ENCODE results near the gene TBP. TPM values are rescaled to one million over a fixed set of nuclear protein-coding genes. Genes with fewer than 3 reads are reported as not detected.
"Not testable (repeated sequence)": the region's sequence is repeated elsewhere in the genome, so short reads cannot be mapped to it uniquely, and the experiment has no call there.

Gene TBP
- total RNA-seq (10 to 100 TPM; 26.0 to 28.2 TPM), polyA plus RNA-seq (23.0 TPM)

GRCh38 chr6:170554013-170554795 lies at the start of gene TBP:
Gene TBP, plus strand, starts transcription at chr6:170554369. Its CDS starts 2,661 bp downstream, at chr6:170557030.
- H3K27ac Mint-ChIP-seq: no peak within 1 kb of the TSS
- ChIA-PET POLR2A (interaction anchor here (0.9 to 3.4 kb wide), 7 partner anchors 30 to 852 kb away, joined by 3 to 43 read pairs (median 6); partner anchors contain the start of genes C6orf120, DYNLT2, ERMARD and PDCD2), CTCF (interaction anchor here (0.6 to 1.5 kb wide), 6 partner anchors 14 to 852 kb away, joined by 3 to 10 read pairs (median 4); partner anchors contain the start of genes C6orf120, PDCD2 and WDR27)

GRCh38 chr6:170504479-170504878 lies 49.7 kb upstream of the TBP start:
- Mint-ChIP-seq H3K4me3 (no peak overlapping the region), H3K27ac (peak overlapping the region in 1 of 8 donors; percentile 8), H3K4me1 (no peaks in the 10 kb centered on the region), H3K36me3 (peaks cover 0 to 6% (median 0%) of the 10 kb centered on the region in 3 donors), H3K9me3 (peaks cover 0 to 26% (median 16%) of the 10 kb centered on the region in 5 donors), H3K27me3 (peaks cover 30 to 53% of the 10 kb centered on the region in 2 donors)
- no peak overlapping the region for H3K27ac ChIP-seq (ENCODE audit: low read depth, low read length)
- DNase-seq: no peak
- no peaks in the 10 kb centered on the region for H3K9me3 ChIP-seq (ENCODE audit: low read length)
- peaks cover 11% of the 10 kb centered on the region for H3K27me3 ChIP-seq (ENCODE audit: insufficient read depth, low read length, poor library complexity, severe bottlenecking)
- H3K4me3 ChIP-seq (ENCODE audit: low read length): no peak overlapping the region
- no peaks in the 10 kb centered on the region for H3K4me1 ChIP-seq (ENCODE audit: insufficient read depth, low read length)
- CTCF ChIA-PET: no interaction called here
- H3K36me3 ChIP-seq (ENCODE audit: insufficient read depth, low read length): no peaks in the 10 kb centered on the region
- POLR2A ChIA-PET: no interaction called here

More at GRCh38 chr6:170554013-170554795, at the start of gene TBP:
- peak; percentile 94 to 98 (median 97) for DNase-seq
- Mint-ChIP-seq H3K27me3 (no peaks in the 10 kb centered on the region), H3K4me1 (peaks cover 13 to 31% (median 23%) of the 10 kb centered on the region in 3 donors), H3K36me3 (peaks cover 0 to 36% (median 10%) of the 10 kb centered on the region in 3 donors), H3K9me3 (no peaks in the 10 kb centered on the region), H3K4me3 (no peak within 1 kb of the TSS)
- no peaks in the 10 kb centered on the region for H3K36me3 ChIP-seq (ENCODE audit: insufficient read depth, low read length)
- H3K4me3 ChIP-seq (ENCODE audit: low read length): peak within 1 kb of the TSS; percentile 78
- H3K27me3 ChIP-seq (ENCODE audit: insufficient read depth, low read length, poor library complexity, severe bottlenecking): no peaks in the 10 kb centered on the region
- peaks cover 39% of the 10 kb centered on the region for H3K4me1 ChIP-seq (ENCODE audit: insufficient read depth, low read length)
- H3K27ac ChIP-seq (ENCODE audit: low read depth, low read length): peak within 1 kb of the TSS; percentile 93
- H3K9me3 ChIP-seq (ENCODE audit: low read length): no peaks in the 10 kb centered on the region

- peaks cover 0 to 26% (median 16%) of the 10 kb centered on the region in 5 donors for H3K9me3 Mint-ChIP-seq
- Histone ChIP-seq H3K27ac (ENCODE audit: low read depth, low read length) (no peak overlapping the region), H3K9me3 (ENCODE audit: low read length) (no peaks in the 10 kb centered on the region), H3K36me3 (ENCODE audit: insufficient read depth, low read length) (no peaks in the 10 kb centered on the region), H3K4me3 (ENCODE audit: low read length) (no peak overlapping the region), H3K4me1 (ENCODE audit: insufficient read depth, low read length) (no peaks in the 10 kb centered on the region), H3K27me3 (ENCODE audit: insufficient read depth, low read length, poor library complexity, severe bottlenecking) (peaks cover 11% of the 10 kb centered on the region)
- ChIA-PET POLR2A (interaction anchor here (0.8 kb wide), 1 partner anchor 699 kb away, joined by 3 read pairs; no protein-coding TSS in a partner anchor), CTCF (no interaction called here)
- DNase-seq: no peak
- peaks cover 0 to 6% (median 0%) of the 10 kb centered on the region in 3 donors for H3K36me3 Mint-ChIP-seq
- H3K4me1 Mint-ChIP-seq: no peaks in the 10 kb centered on the region
- H3K27me3 Mint-ChIP-seq: peaks cover 22 to 49% of the 10 kb centered on the region in 2 donors
- H3K27ac Mint-ChIP-seq: no peak overlapping the region
- H3K4me3 Mint-ChIP-seq: no peak overlapping the region
Measured at GRCh38 chr6:170505306-170505705, 48.9 kb upstream of the TBP start.

- Histone ChIP-seq H3K4me3 (ENCODE audit: low read length) (no peak overlapping the region), H3K36me3 (ENCODE audit: insufficient read depth, low read length) (no peaks in the 10 kb centered on the region), H3K9me3 (ENCODE audit: low read length) (no peaks in the 10 kb centered on the region), H3K27ac (ENCODE audit: low read depth, low read length) (no peak overlapping the region), H3K27me3 (ENCODE audit: insufficient read depth, low read length, poor library complexity, severe bottlenecking) (peaks cover 11% of the 10 kb centered on the region), H3K4me1 (ENCODE audit: insufficient read depth, low read length) (no peaks in the 10 kb centered on the region)
- Mint-ChIP-seq H3K27ac (no peak overlapping the region), H3K9me3 (peaks cover 0 to 17% (median 9%) of the 10 kb centered on the region in 5 donors), H3K36me3 (peaks cover 0 to 6% (median 0%) of the 10 kb centered on the region in 3 donors), H3K27me3 (peaks cover 19 to 47% of the 10 kb centered on the region in 2 donors), H3K4me3 (no peak overlapping the region), H3K4me1 (no peaks in the 10 kb centered on the region)
- ChIA-PET CTCF (interaction anchor here (1.9 kb wide), 1 partner anchor 11 kb away, joined by 7 read pairs; no protein-coding TSS in a partner anchor), POLR2A (no interaction called here)
- no peak for DNase-seq
Measured at GRCh38 chr6:170506446-170506845, 47.7 kb upstream of the TBP start.

- H3K4me1 Mint-ChIP-seq; H3K36me3 Mint-ChIP-seq; POLR2A ChIA-PET; H3K27ac Mint-ChIP-seq; H3K4me3 Mint-ChIP-seq; H3K9me3 ChIP-seq (ENCODE audit: low read length); H3K4me3 ChIP-seq (ENCODE audit: low read length); H3K9me3 Mint-ChIP-seq; H3K27me3 ChIP-seq (ENCODE audit: insufficient read depth, low read length, poor library complexity, severe bottlenecking); H3K36me3 ChIP-seq (ENCODE audit: insufficient read depth, low read length); H3K27ac ChIP-seq (ENCODE audit: low read depth, low read length); H3K4me1 ChIP-seq (ENCODE audit: insufficient read depth, low read length); DNase-seq: not testable (repeated sequence)
- H3K27me3 Mint-ChIP-seq: peaks cover 13 to 46% of the 10 kb centered on the region in 2 donors
- CTCF ChIA-PET: interaction anchor here (1.9 kb wide), 1 partner anchor 9 kb away, joined by 7 read pairs; no protein-coding TSS in a partner anchor
Measured at GRCh38 chr6:170507728-170508127, 46.4 kb upstream of the TBP start.

- H3K4me1 Mint-ChIP-seq; H3K4me3 ChIP-seq (ENCODE audit: low read length); H3K4me1 ChIP-seq (ENCODE audit: insufficient read depth, low read length); H3K27me3 ChIP-seq (ENCODE audit: insufficient read depth, low read length, poor library complexity, severe bottlenecking); H3K27ac Mint-ChIP-seq; DNase-seq; H3K9me3 Mint-ChIP-seq; H3K36me3 Mint-ChIP-seq; H3K9me3 ChIP-seq (ENCODE audit: low read length); H3K27ac ChIP-seq (ENCODE audit: low read depth, low read length); H3K36me3 ChIP-seq (ENCODE audit: insufficient read depth, low read length); POLR2A ChIA-PET; H3K4me3 Mint-ChIP-seq: not testable (repeated sequence)
- H3K27me3 Mint-ChIP-seq: peaks cover 10 to 46% of the 10 kb centered on the region in 2 donors
- CTCF ChIA-PET: interaction anchor here (1.9 kb wide), 1 partner anchor 9 kb away, joined by 7 read pairs; no protein-coding TSS in a partner anchor
Measured at GRCh38 chr6:170508275-170508674, 45.9 kb upstream of the TBP start.

- H3K4me1 Mint-ChIP-seq; POLR2A ChIA-PET; H3K4me3 ChIP-seq (ENCODE audit: low read length); H3K4me1 ChIP-seq (ENCODE audit: insufficient read depth, low read length); H3K9me3 Mint-ChIP-seq; CTCF ChIA-PET; H3K27me3 ChIP-seq (ENCODE audit: insufficient read depth, low read length, poor library complexity, severe bottlenecking); H3K27ac Mint-ChIP-seq; H3K36me3 Mint-ChIP-seq; H3K36me3 ChIP-seq (ENCODE audit: insufficient read depth, low read length); H3K9me3 ChIP-seq (ENCODE audit: low read length); DNase-seq; H3K4me3 Mint-ChIP-seq; H3K27ac ChIP-seq (ENCODE audit: low read depth, low read length): not testable (repeated sequence)
- peaks cover 9 to 45% of the 10 kb centered on the region in 2 donors for H3K27me3 Mint-ChIP-seq
Measured at GRCh38 chr6:170508892-170509722, 45.1 kb upstream of the TBP start.

GRCh38 chr6:170509723-170510018 lies 44.5 kb upstream of the TBP start:
- CTCF ChIA-PET: no interaction called here
- Mint-ChIP-seq H3K4me1 (no peaks in the 10 kb centered on the region), H3K27ac (no peak overlapping the region)

More at GRCh38 chr6:170509723-170510018, 44.5 kb upstream of the TBP start:
- Histone ChIP-seq H3K4me1 (ENCODE audit: insufficient read depth, low read length) (no peaks in the 10 kb centered on the region), H3K9me3 (ENCODE audit: low read length) (no peaks in the 10 kb centered on the region), H3K27me3 (ENCODE audit: insufficient read depth, low read length, poor library complexity, severe bottlenecking) (no peaks in the 10 kb centered on the region), H3K4me3 (ENCODE audit: low read length) (no peak overlapping the region), H3K27ac (ENCODE audit: low read depth, low read length) (no peak overlapping the region), H3K36me3 (ENCODE audit: insufficient read depth, low read length) (no peaks in the 10 kb centered on the region)
- DNase-seq: no peak
- Mint-ChIP-seq H3K4me3 (no peak overlapping the region), H3K36me3 (no peaks in the 10 kb centered on the region), H3K9me3 (peaks cover 0 to 2% (median 0%) of the 10 kb centered on the region in 5 donors), H3K27me3 (peaks cover 6 to 40% of the 10 kb centered on the region in 2 donors)
- POLR2A ChIA-PET: no interaction called here

Data from CD8-positive, alpha-beta memory T cell (primary cell).